Hematopoietic multipotent progenitor cell treated with erythropoietin and hydrocortisone succinate and interleukin-3 and kit ligand, for 4 days (in vitro differentiated cells): ENCODE results near the gene ACMSD.
"Not testable (repeated sequence)": the region's sequence is repeated elsewhere in the genome, so short reads cannot be mapped to it uniquely, and the experiment has no call there.

Experiments
- DNase-seq: peaks from one replicate; pipeline ENCODE4 v3.0.0-alpha.2; 2015

Gene ACMSD

DNA sequence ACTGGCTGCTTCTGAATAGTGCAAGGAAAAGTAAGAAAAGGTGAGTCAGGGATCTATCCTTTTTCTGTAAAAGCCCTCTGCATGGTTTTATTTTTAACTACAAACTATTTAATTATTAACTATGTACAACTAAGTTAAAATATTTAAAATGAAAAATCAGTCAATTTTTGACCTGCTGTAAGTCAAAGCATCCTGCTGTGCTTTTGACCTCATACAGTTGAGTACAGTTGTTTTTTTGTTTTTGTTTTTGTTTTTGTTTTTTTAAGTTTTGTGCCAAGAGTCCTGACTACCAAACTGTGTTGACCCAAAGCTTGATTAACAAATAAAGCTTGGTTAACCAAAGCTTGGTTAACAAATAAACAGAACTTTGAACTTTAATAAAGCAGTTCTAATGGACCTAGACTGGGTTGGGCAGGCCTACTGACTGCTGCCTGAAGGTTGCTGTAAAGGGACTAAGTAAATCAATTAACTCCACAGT, at the start of gene ACMSD:
Gene ACMSD, plus strand, starts transcription at position 474 of the 478 bp plus-strand sequence. CDS start 67 bp downstream, outside the sequence.
- no peak for DNase-seq

DNA sequence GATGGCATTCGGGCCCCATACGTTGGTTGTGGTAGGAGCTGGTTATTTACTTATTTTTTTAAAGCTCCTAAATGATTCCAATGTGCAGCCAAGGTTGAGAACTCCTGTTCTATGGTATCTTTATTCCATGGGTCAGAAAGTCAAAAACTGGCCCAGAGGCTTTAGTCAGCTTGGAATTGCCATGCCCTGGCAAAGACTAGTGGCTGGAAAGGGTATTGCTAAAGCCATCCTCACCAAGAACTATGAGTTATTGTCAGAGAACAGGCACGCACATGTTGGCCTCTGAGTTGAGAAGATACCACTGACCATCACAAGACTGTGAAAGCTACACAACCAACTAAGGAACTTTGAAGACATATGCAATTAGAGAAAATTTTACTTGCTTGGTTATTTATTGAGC, 47.9 kb upstream of the ACMSD start:
- no peak for DNase-seq

DNA sequence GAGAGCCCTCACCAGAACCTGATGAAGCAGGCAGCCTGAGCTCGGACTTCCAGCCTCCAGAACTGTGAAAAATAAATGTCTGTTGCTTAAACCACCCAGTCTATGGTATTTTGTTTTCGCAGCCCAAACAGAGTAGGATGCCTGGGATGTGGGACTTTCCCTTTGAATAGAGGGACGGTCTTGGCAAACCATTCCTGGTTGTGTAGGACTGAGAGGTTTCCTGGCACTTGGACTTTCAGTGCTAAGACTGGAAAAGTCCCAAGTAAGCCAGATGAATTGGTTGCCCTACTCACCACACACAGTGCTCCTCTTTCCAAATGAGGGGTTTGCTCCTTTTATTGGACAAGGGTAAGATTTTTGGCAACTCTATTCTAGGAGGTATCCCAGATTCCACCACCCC, 46.8 kb upstream of the ACMSD start:
- DNase-seq: no peak

DNA sequence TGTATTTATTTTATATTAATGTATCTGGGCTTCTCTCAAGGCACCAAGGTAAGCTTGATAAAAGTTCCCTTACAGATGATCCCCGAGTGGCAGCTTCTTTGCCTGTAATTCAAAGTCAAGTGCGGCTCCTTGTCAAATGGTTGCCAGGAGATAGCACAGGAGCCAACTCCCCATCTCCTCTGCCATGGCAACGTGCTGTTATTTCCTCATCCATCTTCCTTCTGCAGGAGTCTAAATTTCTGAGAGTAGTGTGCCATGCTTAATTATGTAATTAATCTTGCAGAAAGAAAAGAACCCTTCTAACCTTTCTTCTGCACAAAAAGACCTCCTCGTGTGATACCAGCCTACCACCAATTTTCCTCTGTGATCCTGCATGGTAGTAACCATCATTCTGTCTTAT, 46.2 kb upstream of the ACMSD start:
- DNase-seq: no peak

DNA sequence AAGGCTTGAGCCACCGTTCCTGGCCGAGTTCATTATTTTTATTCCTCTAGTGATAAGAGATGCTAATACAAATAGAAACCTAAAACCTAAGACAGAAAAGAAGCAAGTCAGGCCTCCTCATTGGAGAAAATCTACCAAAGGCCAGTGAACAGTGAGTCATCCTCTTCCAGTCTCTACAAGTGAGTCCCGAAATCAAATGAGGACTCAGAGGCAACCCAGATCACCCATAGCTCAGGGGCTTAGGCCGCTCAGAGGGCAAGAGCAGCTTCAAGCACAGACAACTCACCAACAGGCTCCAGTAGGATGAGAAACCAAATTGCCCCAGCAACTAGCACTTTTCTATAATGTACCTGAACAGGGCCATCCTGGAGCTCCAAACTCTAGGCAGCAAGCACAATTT, 42.7 kb upstream of the ACMSD start:
- no peak for DNase-seq

DNA sequence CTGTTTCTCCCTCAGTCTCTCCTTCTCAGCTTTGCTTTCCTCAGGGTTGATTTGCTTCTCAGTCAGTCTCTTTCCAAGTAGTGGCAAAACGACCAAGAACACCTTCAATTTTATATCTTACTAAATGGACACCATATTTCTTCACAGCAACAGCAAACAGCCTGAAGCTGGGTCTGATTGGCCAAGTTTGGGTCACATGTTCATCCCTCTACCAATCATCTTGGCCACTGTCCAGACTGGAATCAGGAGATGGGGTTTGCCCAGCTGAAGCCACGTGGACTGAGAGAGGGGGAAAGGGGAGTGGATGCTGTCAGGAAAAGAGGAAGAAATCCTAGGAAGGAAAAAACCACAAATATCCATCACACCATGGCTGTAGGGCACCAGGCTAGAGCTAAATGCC, 42.0 kb upstream of the ACMSD start:
- no peak for DNase-seq

DNA sequence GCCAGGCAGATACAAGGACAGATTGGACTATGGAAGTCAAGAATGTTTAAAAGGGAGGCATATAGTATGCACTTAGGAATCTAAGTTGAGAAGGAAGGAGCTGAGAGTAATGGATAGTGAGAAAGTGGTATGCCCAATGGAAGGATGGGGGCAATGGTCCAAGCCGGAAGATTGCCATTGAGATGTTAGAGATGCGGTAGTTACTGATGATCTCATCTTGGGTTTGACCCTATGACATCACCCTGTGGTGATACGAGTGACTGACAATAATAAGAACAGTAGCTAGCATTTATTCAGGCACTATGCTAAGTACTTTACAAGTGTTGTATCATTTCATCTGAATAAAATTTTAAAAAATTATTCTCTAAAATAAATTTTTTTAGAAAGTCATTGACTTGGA, 38.5 kb upstream of the ACMSD start:
- no peak for DNase-seq

DNA sequence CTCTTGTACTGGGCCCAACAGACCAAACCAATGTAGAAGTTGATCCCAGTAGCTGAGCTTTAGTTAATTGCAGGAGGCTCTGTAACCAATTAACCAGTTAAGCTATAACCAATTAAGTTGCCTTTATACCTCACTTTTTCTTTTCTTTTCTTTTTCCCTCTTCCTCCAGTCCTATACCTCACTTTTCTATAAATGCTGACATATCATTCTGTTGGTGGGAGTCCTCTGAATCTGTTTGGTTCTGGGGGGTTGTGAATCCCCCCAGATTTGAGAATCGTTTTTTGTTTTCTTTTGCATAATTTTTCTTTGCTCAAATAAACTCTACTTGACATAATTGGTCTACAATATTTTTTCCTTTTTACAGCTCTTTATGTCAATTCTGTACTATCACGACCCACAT, 38.1 kb upstream of the ACMSD start:
- DNase-seq: no peak

DNA sequence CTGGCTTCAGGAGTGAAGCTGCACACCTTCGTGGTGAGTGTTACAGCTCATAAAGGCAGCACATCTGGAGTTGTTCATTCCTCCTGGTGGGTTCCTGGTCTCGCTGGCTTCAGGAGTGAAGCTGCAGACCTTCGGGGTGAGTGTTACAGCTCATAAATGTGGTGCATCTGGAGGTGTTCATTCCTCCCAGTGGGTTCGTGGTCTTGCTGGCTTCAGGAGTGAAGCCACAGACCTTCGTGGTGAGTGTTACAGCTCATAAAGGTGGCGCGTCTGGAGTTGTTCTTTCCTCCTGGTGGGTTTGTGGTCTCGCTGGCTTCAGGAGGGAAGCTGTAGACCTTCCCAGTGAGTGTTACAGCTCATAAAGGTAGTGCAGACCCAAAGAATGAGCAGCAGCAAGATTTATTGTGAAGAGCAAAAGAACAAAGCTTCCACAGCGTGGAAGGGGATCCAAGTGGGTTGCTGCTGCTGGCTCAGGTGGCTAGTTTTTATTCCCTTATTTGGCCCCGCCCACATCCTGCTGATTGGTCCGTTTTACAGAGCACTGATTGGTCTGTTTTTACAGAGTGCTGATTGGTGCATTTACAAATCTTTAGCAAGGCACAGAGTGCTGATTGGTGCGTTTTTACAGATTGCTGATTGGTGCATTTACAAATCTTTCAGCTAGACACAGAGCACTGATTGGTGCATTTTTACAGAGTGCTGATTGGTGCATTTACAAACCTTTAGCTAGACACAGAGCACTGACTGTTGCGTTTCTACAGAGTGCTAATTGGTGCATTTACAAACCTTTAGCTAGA, 34.6 kb upstream of the ACMSD start:
- not testable (repeated sequence) for DNase-seq

DNA sequence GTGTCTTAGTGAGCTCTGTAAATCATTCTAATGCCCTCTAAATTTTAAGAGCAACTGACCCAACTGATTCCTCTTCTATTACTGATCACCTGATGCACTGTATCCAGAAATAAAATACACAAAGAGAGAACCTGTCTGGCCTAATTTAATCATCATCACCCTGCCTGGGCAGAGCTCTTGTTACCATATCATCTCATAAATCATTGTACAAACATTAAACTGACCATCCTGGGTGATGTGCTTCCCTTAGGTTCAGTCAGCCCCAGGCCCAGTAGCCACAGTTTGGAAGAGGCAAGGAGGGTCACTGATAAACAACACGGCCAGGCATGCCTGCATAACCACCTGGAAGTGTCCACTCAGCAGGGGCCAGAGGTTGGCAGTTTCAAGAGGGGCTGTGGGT, 22.7 kb upstream of the ACMSD start:
- no peak for DNase-seq

DNA sequence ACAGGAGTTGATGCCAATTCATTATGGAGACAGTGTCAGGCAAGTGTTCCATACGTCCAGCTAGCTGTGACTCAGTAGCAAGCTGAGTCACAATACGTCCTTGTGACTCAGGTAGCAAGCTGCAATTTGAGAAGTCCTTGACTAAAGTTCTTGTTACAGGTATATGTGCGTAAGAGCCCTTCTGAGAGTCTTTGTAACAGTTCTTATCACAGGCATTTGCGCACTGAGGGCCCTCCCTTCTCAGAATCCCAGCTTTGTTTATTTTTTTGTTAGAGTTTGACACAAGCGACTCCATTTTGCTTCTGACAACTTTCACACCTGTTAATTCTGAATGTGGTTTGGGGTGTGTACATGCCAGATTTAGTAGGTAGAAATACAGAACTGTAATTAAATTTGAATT, 20.1 kb upstream of the ACMSD start:
- no peak for DNase-seq

DNA sequence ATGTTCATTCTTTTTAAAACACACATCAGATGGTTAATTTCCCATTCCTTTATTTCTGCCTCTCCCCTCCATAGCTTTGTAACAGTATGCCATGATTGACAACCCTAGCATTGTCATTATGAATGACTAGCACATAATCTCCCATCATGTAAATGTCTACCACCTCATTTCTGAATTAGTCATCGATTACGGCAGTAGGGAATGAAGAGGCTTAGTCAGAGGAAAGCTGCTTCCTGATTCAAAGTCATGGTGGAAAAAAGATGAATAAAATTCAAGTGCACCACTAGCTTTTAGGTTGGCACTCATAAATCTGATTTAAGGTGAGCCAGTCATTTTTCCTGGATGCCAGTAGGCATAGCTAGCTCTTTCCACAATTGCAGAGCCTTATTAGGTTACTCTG, 19.1 kb upstream of the ACMSD start:
- DNase-seq: no peak

DNA sequence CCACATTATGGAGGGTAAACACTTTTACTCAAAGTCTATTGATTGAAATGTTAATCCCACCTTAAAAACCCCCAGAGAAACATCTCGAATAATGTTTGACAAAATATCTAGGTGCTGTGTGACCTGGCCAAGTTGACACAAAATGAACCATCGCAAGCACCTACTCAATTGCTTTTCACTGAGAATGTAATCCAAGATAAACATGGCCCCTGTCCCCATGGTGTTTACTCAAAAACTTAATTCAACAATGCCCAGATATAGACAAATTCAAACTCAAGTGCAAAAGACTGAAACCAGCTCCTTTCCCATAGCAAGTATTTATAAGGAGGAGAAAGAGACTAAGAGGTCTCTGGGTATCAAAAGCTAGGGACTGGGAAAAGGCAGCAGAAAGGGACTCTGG, 15.0 kb upstream of the ACMSD start:
- DNase-seq: no peak

DNA sequence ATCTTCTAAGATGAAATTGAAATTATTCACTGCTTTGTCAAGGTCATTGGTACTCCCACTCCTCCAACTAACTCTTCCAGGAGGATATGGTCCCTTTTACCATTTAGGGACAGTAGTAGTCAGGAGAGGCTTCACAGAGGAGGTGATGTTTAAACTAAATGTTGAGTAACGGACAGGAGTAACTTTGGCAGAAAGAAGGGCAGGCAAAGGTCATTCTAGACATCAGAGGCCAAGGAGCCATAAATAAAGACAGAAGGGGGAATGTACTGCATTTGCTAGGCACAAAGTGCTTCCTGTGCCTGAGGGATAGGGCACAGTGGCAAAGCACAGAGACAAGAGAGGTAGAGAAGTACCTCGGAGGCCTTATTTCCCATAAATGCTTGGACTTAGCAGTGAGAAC, 14.6 kb upstream of the ACMSD start:
- no peak for DNase-seq

DNA sequence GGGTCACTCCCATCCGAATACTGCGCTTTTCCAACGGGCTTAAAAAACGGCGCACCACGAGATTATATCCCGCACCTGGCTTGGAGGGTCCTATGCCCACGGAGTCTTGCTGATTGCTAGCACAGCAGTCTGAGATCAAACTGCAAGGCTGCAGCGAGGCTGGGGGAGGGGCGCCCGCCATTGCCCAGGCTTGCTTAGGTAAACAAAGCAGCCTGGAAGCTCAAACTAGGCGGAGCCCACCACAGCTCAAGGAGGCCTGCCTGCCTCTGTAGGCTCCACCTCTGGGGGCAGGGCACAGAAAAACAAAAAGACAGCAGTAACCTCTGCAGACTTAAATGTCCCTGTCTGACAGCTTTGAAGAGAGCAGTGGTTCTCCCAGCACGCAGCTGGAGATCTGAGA, 12.7 kb upstream of the ACMSD start:
- not testable (repeated sequence) for DNase-seq

DNA sequence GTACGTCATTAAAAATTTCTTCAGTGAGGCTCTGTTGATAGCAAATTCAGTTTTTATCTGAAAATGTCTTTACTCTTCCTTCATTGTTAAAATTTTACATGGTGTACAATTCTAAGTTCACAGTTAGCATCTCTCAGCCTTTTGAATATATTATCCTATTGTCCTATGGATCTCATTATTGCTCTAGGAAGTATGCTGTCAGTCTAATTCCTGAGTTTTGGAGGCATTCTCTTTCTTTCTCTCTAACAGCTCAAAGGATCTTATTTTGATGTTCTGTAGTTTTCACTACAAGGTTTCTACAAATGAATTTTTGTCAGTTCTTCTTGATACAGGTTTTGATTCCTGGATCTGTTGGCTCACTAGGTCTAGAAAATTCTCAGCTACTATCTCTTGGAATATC, 2.9 kb upstream of the ACMSD start:
- DNase-seq: no peak

DNA sequence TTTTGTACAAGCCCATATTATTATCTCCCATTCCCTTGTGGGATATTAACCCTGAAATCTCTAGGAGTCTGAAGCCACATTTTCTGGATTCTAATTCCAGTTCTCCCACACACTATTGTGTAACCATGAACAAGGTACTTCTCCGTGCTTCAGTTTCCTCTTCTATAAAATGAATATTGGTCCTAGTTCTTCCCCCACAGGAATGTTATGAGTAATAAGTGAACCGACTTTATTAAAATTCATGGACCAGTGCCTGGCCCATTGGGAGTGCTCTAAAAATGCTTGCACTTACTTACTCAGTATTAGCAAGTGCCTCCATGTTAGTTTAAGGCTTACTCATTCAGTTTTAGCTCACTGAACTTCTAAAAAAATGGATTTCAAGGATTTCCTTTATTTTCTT, 1.4 kb upstream of the ACMSD start:
- no peak for DNase-seq

DNA sequence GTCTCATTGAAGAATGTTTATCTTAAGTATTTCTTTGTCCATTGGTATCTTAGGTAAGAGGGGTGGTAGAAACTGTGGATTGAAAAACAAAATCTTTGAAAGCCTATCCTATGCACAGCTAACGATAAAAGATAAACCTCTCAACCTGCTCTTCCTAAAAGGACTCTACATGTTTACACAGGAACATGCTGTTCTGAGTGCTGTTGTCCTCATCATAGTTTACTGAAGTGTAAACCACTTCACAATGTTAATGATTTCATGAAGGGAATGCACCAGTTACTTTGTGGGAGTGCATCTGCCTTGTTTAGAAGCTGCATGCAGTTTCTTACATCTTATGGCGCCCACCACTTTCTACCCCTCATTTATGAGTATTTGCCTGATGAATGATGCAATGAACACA, 1.2 kb downstream of the ACMSD start:
- DNase-seq: no peak

DNA sequence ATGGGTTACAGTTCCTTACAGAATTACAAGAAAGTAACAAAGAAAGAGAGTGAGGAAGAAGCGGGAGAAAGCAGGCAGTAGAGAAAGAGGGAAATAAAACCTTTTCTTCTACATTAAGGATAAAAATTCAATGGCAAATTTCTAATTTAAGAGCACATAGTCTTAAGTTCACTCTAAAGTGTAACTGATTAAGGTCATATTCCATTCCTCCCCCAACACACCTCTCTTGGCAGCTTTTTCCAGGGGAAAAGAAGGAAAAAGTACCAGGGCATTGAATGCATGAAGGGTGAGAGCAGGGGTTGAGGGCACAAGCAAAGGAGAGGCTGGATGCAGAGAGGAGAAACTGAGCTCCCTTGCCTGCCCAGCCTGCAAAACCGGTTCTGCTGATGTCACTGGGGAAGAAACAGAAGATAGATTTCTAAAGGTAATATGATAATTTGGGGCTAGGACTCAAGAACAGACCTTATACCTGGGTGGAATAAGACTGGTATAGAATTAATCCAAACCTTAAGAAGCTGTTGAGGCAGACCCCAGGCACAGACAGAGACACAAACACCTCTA, 4.6 kb downstream of the ACMSD start:
- DNase-seq: no peak

DNA sequence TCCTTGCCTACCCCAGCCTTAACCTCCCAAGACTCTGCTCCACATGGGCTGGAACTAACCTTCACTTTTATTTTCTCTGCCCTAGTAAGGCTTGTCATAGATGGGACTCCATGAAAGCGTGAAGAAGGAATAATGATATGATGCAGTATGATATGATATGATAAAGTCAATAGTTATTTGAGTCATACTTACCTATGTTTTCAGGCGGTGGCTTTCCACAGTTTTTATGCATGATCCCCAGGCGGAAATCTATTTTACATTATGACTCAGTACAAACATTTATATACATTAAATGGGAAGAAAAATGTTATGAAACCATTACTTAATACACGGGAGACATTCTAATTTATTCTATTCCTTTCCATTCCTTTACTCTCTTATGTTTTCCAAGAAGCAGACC, 5.6 kb downstream of the ACMSD start:
- DNase-seq: no peak

DNA sequence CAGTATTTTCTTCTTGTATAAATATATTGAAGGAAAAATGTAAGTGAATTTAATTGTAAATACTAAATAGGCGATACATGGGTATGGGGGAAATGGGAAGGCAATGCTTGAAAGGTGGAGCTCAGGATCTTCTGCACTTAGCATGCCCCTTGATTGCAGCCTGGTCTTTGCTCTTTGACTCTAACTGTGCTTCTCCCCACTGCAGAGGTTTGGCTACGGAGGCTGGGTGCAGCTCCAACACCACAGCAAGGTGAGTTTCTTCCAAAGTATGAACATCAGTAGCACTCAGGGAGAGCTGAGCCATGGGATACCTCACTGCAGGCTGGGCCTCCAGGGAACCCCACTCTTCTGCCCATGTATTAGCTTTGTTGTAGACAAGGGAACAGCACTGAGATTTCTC, 6.6 kb downstream of the ACMSD start:
- no peak for DNase-seq

DNA sequence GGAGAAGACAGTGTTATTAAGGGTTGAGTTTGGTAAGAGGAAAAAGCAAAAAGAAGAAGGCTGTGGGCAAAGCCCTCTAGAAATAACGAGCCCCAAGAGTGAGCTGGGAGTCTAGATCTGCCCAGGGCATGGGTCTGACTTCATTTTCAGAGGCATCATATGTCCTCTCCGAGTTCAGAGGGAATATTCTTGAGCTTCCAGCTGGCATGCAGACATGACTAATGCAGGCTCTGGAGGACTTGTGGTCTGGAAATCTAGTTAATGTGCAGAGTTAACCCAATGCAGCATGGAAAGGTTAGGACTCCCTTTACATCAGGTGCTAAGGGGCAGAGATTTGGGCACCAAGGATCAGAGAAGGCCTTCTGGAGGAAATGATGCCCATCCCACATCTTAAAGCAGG, 7.3 kb downstream of the ACMSD start:
- no peak for DNase-seq

DNA sequence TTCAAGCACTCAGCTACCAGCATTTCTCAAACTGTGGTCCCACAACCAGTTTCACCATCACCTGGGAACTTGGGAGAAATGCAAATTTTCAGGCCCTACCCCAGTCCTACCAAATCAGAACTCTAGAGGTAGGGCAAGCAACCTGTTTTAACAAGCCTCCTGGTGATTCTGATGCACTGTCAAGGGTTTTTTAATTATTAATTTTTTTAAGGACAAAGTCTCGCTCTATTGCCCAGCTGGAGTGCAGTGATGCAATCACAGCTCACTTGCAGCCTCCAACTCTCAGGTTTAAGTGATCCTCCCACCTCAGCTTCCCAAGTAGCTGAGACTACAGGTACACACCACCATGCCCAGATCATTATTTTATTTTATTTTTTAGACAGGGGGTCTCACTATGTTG, 7.8 kb downstream of the ACMSD start:
- no peak for DNase-seq

DNA sequence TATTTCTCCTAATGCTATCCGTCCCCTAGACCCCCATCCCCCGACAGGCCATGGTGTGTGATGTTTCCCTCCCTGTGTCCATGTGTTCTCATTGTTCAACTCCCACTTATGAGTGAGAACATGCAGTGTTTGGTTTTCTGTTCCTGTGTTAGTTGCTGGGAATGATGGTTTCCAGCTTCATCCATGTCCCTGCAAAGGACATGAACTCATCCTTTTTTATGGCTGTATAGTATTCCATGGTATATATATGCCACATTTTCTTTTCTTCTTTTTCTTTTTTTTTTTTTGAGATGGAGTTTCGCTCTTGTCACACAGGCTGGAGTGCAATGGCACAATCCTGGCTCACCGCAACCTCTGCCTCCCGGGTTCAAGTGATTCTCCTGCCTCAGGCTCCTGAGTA, 9.2 kb downstream of the ACMSD start:
- not testable (repeated sequence) for DNase-seq

DNA sequence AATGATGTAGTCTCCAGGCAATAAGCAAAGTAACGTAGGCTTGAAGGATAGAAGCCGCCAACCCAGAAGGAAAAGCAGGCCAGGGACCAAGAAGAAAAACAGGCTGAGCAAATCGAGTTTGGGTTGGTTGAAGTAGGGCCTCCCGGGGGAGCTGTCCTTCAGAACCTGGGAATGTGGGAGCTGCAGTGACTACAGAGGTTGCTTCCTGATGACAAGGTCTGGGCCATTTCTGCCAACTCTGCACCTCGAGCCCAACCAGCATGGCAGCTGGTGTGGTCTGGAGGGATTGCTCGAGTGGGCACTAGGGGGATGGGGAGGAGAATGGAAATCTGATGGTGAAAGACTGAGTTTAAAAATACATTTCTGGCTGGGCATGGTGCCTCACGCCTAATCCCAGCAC, 14.1 kb downstream of the ACMSD start:
- no peak for DNase-seq
